Measurements from ENCODE around the gene ELF2.
"Not testable (repeated sequence)": the region's sequence is repeated elsewhere in the genome, so short reads cannot be mapped to it uniquely, and the experiment has no call there.

The ELF2 gene

DNA sequence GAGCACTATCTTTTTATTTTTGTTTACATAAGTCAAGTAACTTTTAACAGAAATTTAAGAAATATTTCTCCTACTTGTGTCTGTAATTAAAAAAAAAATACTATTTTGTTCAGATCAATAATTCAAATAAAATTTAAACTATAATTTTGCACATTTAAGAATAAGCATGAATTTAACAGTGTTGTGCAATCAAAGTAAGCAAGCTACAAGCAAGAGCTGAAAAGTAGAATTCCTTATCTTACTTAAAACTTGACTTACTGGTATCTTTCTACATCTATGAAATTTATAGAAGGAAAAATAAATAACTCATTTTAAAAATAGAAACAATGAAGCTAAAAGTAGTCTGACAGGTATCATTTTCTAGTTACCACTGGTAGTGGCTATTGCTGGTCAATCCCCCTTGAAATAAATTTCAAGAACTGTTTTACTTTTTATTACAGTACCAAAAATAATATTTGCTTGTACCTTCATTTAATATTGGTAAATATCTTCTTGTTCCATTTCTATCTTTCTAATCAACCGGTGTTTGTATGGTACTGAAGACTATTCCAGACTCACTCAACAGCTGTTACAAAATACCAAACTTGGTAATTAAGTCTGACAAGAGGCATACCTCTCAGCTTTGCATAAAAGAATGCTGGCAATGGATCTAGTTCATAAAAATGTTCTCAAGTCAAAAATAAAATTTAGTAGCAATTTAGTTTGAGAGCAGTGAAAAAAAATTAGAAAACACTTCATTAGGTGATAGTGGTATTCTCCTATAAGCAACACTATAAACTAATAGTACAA is 99.3 kb downstream of the ELF2 start:
- no peak for DNase-seq (ENCODE audit: low spot score)

DNA sequence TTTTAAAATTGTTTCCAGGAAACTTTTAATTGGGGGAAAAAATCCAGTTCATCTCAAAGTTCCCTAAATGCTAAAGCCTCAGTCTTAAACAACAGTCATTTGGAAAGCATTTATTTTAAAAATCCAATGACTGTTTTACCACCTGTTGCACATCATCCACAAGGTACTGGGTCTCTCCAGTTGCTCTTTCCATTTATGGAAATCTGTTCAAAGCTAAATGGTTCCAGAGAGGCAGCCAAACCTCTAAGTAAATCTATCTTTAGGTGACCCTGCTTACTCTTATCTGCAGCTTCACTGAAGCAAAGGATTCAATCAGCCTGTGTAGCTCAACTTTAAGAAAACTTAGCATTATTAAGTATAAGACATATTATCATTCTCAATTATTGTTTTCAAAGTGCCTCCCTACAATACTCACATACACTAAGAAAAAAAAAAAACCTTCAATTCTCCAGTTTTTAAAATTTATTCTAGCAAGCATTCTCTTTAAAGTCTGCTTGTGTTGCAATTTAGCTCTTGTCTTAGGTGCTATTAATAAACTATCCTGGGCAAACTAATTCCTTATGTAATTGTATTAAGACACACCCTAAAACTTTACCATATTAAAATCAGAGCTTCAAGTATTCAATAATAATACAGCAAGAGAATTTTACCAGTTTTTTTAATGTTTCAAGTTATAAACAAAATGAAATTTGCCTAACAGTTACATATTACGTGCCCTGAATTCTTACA is 100.8 kb downstream of the ELF2 start:
- no peak for DNase-seq (ENCODE audit: low spot score)

DNA sequence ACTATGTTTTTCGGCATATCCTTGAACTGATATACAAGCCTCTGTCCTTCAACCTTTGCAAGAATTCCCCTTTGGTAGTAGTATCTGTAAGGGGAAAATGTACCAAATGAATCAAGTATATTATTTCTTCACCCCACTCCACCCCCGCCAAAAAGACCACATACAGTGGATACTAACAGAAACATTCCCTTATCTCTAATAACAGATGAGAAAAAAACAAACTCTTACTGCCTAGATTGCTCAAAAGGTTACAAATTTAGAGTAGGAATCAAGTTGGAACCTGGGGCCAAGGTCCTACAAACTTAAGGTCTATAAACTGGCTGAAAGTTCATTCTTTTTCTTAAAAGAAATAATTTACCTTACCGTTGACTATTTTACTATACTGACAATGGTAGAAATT is 116.4 kb downstream of the ELF2 start:
- no peak for DNase-seq (ENCODE audit: low spot score)

DNA sequence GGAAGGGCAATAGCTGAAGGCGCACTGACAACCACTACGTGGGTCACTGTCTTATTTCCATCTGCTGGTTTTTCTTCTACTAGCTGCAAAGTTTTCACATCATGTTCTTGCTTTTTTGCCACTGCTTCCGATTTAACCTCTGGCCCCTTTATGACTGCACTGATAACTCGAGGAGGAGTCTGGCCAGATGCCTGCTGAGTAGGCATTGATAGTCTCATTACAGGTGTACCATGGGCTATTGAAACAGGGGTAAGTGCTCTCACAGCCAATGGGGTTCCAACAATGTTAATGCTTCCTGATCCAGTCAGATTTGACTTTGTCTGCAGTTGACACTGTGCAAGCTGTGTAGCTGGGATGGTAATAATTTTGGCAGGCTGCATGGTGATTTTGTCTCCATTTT is 118.0 kb downstream of the ELF2 start:
- not testable (repeated sequence) for DNase-seq (ENCODE audit: low spot score)

DNA sequence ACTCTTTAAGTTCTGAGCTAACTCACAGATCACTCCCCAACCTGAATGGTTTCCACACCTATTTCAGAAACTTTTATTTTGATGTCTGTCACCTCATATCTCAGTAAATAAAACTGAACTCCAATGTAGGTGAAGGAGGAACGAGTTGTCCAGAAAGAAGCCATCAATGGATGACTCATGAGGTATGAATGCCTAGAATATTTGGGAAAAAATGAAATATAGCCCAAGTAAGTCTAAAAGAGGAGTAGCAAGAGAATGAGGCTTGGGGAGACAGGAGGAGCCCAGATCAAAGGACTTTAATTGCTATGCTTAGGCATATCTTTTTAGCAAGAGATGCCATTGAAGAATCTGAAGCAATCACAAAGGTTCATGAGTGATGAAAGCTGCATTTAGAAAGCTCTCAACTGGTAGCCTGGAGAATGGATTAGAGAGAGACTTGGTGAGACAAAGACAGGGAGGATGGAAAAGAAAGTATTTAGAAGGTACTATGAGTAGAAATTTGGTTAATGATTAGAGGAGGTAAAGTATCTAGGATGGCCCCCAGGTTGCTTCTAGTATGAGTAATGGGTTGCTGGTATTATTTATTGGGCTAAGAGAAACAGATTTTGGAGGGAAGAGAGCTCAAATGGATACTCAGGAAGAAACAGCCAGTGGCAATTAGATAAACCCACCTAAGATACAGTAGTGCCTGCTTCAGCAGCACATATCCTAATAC is 122.1 kb downstream of the ELF2 start:
- DNase-seq (ENCODE audit: low spot score) = no peak

DNA sequence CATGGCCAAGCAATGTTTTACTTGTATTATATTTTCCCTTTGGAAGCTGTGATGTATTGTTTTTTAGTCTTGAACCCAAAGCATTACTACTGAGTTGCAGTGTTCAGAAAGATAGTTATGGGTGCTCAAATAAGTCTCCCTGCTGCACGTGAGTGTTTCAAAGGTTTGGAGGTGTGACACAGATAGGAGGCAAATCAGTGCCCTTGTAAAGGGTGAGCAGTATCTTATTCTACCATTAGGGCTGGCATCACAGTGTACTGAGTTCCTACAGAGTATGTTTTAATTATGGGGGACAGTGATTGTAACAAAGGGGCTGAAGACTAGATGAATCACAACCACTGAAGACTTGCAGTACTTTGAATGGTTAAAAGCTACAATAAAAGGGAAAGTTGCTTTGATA is 123.1 kb downstream of the ELF2 start:
- DNase-seq (ENCODE audit: low spot score) = no peak

DNA sequence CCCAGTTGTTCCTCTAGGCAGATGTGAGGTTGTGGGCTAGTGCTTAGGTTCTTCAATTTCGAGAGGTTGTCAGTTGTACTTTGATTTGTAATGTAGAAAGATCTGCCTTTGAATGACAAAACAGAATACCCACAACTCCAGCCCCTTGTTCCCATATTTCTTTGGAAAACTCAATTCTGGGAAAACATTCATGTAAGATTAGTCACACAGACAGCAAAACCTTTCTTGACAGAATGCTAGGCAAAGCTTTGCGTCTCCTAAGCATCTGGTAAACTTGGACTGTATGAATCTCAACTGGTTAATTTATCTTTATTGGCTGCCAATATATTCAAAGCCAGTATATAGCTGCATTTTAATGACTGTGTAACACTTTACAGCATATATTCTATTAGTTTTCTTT is 126.6 kb downstream of the ELF2 start:
- no peak for DNase-seq (ENCODE audit: low spot score)

DNA sequence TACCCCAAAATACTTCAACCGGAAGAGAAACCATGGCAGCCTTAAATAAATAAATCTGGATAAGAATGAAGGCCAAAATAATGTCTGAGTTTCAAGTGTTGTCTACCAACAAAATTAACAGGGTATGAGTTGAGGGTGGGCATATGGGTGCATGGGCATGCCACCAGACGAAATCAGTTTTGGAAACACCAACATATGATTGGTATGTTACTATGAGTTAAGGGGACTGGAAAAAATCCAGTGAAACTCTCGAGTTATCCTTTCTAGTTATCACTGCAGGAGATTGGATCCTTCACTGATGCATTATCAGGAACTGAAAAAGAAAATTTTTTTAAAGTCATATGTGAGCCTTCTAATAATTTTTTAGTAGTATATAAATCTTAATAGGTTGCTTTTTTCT is 129.0 kb downstream of the ELF2 start:
- DNase-seq (ENCODE audit: low spot score) = no peak

DNA sequence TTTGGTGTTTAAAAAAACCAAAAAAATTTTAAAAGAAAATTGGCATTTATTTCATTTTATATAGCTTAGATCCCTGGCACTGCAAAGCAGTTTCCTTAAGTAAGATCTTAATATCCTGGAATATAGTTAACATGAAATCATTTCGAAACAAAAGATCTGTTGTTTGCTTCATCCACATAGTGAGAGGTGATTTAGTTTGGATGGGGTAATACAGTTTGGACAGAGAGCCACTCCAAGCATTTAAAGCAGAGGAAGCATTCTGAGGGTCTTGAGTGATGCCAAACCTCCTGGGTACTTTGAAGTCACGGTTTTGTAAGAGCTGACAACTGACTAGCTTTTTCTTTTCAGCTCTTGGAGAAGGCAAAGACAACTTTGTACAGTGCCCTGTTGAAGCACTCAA is 132.7 kb downstream of the ELF2 start:
- no peak for DNase-seq (ENCODE audit: low spot score)

DNA sequence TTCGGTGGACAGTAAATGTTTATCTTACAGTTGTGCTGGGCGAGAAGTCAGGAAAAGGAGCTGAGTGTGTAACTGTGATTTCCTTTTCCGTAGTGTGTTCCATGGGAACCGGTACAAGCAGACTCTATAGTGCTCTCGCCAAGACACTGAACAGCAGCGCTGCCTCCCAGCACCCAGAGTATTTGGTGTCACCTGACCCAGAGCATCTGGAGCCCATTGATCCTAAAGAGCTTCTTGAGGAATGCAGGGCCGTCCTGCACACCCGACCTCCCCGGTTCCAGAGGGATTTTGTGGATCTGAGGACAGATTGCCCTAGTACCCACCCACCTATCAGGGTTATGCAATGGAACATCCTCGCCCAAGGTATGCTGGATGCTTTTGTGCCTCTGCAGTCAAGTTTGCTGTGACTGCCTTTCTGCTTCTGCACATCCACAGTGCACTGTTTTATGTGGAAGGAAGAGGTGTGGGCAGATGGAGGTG is 134.0 kb downstream of the ELF2 start:
- DNase-seq (ENCODE audit: low spot score) = no peak

DNA sequence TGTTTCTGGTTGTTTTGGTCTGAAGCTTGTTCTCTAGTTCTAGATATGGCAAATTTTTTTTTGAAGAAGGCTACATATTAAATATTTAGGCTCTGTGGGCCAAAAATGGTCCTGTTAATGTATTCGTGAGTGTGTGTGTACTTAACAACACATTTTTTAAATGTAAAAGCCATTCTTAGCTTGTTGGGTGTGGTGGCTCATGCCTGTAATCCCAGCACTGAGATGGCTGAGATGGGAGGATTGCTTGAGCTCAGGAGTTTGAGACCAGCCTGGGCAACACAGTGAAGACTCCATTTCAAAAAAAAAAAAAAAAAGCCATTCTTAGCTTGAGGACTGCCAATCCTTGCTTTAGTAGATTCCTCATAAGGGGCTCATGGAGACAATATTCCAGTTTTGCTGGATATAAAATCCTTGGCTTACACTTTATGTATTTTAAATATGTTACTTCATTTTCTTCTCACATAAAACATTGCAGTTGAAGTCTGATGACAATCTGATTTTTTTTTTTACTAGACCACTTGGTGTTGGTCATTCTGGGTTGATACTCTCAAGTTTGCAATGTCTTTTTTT is 138.1 kb downstream of the ELF2 start:
- no peak for DNase-seq (ENCODE audit: low spot score)

DNA sequence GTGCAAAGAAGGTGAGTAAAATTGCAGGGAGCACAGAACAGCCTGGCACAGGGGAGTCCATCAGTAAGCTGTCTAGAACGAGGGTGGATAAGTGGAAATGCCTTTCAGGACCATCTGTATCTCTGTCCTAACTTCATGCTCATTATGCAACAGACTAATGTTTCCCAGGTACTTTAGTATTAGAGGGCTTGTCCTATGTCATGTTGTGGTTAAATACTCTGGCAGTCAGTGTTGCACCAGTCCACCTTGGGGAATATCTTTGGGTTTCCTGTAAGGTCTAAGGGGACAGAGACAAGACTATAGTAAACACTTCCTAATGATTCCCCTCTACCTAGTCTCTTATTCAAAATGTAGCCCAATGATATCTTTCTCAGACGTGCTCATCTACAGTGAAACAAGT is 140.1 kb downstream of the ELF2 start:
- DNase-seq (ENCODE audit: low spot score) = no peak

DNA sequence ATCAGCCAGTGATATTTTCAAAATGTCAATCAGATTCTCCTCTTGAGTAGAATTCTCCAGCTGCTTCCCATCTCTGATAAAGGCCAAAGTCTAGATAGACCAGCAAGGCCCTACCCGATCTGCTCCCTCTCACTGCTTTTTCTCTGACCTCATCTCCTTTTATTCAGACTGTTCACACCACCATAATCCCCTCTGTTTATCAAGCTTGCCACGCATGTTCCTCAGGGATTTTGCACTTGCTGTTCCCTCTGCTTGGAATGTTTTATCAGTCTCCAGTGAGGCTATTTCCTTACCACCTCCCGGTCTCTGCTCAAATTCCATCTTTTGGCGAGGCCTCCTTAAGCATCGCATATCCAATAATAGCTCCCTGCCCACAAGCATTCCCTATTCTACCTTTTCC is 141.4 kb downstream of the ELF2 start:
- DNase-seq (ENCODE audit: low spot score) = no peak

DNA sequence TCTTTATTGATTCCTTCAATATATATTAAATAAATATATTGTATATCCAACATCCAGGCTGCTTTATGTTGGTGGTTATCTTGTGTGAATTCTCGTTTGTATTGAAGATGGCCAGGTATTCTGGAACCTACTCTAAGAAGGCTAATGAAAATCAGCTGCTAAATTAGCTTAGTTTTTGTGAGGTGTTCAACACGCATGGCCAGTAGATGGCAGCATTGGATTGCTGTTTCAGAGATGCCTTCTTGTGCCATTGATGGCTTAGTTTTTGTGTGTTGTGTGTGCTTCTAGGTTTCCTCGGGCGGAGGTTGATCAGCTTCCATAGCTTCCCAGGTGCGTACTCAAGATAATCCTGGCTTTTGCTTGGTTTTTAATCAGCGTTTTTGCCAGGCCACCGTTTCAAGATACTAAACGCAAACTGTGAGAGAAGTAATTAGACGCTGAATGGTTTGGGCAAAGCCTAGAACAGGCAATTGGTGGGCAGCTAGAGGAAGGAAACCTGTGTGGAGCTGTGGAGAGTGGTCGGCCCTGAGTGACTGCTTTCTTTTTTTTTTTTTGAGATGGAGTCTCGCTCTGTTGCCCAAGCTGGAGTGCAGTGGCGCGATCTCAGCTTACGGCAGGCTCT is 146.3 kb downstream of the ELF2 start:
- peak; percentile 80 for DNase-seq (ENCODE audit: low spot score)

DNA sequence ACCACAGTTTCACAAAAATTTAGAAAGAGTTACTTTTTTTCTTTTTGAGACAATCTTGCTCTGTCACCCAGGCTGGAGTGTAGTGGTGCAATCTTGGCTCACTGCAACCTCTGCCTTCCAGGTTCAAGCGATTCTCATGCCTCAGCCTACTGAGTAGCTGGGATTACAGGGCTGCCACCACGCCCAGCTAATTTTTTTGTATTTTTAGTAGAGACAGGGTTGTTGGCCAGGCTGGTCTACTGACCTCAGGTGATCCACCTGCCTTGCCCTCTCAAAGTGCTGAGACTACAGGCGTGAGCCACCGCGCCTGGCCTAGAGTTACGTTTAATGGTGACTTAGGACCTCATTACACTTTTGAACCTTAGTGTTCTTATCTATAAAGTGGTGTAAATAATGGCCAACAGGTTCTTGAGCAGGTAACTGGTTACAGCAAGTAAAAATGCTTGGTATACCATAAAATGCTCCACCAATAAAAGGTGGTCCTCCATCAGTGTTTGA is 147.1 kb downstream of the ELF2 start:
- DNase-seq (ENCODE audit: low spot score) = not testable (repeated sequence)

DNA sequence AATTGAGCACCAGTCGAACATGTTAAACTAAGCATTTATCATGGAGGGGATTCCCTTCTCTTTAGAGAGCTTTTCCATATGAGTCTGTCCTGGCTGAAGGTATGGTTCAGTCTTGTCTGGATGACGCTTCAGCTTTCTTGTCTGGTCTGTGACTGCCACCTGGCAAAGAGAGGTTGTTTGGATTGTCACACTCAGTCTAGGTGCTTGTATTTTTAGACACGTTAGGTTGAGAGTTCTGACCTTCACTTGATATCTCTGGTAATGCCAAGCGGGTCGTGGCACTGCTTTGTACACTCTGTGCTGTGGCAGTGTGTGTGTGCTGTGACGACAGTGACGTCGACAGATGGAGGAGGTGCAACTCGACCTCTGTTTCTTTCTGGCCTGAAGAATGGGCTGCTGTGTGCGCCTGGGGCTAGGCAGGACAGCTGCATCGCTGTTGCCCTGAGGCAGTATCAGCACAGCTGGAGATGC is 148.8 kb downstream of the ELF2 start:
- DNase-seq (ENCODE audit: low spot score) = no peak

DNA sequence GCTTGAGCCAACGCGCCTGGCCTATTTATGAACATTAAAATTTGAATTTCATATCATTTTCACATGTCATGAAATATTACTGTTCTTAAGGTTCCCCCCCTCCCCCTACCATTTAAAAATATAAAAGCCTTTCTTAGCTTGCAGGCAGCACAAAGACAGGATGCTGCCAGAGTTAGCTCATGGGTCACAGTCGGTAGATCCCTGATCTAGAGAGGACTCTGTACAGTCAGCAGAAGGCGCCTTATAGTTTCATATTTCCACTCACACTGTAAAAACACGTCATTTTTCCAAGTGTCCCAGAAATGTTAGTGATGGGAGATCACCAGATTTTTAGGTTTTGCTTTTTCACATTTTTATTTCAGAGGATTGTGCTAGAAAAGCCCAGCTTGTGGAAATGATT is 149.2 kb downstream of the ELF2 start:
- DNase-seq (ENCODE audit: low spot score) = no peak

DNA sequence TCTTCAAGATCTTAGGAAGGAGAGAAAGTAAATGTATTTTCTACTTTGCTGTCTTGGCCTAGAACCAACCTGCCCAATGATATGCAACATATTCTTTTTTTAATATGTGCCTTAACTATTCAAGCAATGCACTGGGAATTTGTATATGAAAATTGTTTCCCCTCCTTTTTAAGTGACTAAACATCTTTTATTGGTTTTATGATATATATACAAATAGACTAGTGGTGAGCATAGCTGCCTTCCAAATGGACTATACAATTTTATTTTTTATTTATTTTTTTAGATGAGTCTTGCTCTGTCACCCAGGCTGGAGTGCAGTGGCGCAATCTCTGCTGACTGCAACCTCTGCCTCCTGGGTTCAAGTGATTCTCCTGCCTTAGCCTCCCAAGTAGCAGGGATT is 151.2 kb downstream of the ELF2 start:
- DNase-seq (ENCODE audit: low spot score) = no peak

DNA sequence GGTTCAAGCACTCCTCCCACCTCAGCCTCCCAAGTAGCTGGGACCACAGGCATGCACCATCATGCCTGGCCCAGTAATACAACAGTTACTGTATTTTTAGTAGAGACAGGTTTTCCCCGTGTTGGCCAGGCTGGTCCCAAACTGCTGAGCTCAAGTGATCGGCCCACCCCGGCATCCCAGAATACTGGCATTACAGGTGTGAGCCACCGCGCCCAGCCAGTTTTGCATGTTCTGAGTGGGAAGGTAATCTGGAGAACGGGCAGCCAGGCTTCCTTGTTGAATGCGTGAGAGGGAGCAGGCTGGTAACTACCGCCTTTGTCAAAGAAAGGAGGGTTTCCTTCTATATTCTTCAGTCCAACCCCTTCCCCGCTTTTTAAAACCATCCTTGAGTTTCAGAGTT is 152.3 kb downstream of the ELF2 start:
- DNase-seq (ENCODE audit: low spot score) = no peak

DNA sequence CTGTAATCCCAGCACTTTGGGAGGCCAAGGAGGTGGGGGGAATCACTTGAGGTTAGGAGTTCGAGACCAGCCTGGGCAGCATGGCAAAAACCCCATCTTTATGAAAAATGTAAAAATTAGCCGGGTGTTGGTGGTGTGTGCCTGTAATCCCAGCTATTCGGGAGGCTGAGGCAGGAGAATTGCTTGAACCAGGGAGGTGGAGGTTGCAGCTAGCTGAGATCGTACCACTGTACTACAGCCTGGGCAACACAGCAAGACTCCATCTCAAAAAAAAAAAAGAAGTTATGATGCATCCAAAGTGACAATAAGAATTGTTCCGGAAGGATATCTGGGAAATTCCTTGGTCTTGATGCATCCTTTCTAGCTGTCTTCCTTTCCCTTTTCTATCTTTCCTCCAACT is 154.2 kb downstream of the ELF2 start:
- no peak for DNase-seq (ENCODE audit: low spot score)

DNA sequence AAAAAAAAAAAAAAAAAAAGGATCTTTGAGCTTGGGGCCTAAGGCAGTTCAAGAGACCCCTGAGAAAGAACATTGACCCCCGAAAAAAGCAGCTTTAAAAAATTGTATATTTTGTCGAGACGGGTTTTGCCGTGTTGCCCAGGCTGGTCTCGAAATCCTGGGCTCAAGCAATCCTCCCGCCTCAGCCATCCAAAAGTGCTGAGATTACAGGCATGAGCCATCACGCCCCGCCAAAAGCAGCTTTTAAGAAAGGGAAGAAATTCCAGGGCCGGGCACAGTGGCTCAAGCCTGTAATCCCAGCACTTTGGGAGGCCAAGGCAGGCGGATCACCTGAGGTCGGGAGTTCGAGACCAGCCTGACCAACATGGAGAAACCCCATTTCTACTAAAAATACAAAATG is 155.9 kb downstream of the ELF2 start:
- not testable (repeated sequence) for DNase-seq (ENCODE audit: low spot score)

DNA sequence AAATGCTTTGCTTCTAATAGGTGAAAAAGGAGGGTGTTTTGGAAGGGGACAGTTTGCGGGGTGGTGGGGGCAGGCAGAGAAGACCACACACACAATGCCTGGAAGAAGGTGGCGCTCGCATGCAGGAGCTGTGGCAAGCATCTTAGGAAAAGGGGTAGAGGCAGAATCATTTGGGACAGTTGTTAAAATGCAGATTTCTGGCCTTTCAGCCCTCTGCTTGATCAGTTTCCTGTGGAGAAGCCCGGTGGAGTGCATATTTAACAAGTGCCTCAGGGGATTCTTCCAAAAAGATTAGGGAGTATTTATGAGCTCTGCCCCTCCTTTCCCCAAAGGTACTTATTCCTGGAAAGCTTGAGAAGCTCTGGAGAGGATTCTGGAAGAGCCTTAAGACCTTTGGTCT is 156.6 kb downstream of the ELF2 start:
- no peak for DNase-seq (ENCODE audit: low spot score)
